GM10266 (cell line): Measurements from ENCODE around the gene ARAF.

Experiments
- DNase-seq: peaks from one replicate; pipeline ENCODE4 v3.0.0; 2012; ENCODE audit errors: extremely low spot score
- CTCF ChIP-seq: IDR thresholded peaks from 2 replicates; pipeline ENCODE4 v1.5.1; 2012; ENCODE audit warnings: mild to moderate bottlenecking, low read depth; ENCODE audit not compliant: control insufficient read depth, insufficient read depth; ENCODE audit errors: missing control alignments

The ARAF gene

GRCh38 chrX:47614618-47615017 lies 53.6 kb downstream of the ARAF start:
- no peak for DNase-seq
- no peak for TF ChIP-seq CTCF

- DNase-seq, result no peak
- no peak for TF ChIP-seq CTCF
Observed at GRCh38 chrX:47618923-47619485, 58.0 kb downstream of the ARAF start.

- peak; percentile 89 for DNase-seq
- TF ChIP-seq CTCF, result peak; percentile 27
Observed at GRCh38 chrX:47619486-47620302, 58.7 kb downstream of the ARAF start, which contains the start of gene SYN1. TSS of gene SYN1 (minus strand) at chrX:47619857. CDS start at chrX:47619728, 129 bp downstream.

GRCh38 chrX:47620303-47620685 lies 59.3 kb downstream of the ARAF start:
- TF ChIP-seq CTCF, result no peak
- no peak for DNase-seq
